T-helper 17 cell (primary cell): ENCODE measurements around the gene IFNL3. TPM values are rescaled to one million over a fixed set of nuclear protein-coding genes. Genes with fewer than 3 reads are reported as not detected.
"Not testable (repeated sequence)": the region's sequence is repeated elsewhere in the genome, so short reads cannot be mapped to it uniquely, and the experiment has no call there.

ENCODE experiments used
- ATAC-seq: fragments of 150-1000 bp; cut with Tn5 transposase; 2 replicates; pipeline ENCODE4 v1.10.0; 2021; ENCODE audit warnings: mild to moderate bottlenecking, moderate library complexity
- DNase-seq, 3 donors: peaks; one replicate each; pipeline versions ENCODE4 v3.0.0 to v3.0.0-alpha.2; 2020 to 2021
- H3K9me3 ChIP-seq: one replicate; pipeline ENCODE4 v1.7.0; 2013; ENCODE audit warnings: low read length, mild to moderate bottlenecking; ENCODE audit not compliant: control insufficient read depth, poor library complexity, severe bottlenecking
- H3K27ac Mint-ChIP-seq: one replicate; pipeline ENCODE4 v1.8.0; 2022; ENCODE audit warnings: mild to moderate bottlenecking, moderate library complexity, mixed read lengths
- H3K27me3 Mint-ChIP-seq: one replicate; pipeline ENCODE4 v1.8.0; 2022; ENCODE audit warnings: mixed read lengths
- H3K36me3 Mint-ChIP-seq: one replicate; pipeline ENCODE4 v1.8.0; 2022; ENCODE audit warnings: low read depth, mixed read lengths
- H3K4me1 Mint-ChIP-seq: one replicate; pipeline ENCODE4 v1.8.0; 2022; ENCODE audit warnings: mild to moderate bottlenecking, mixed read lengths
- H3K4me3 Mint-ChIP-seq: one replicate; pipeline ENCODE4 v1.8.0; 2022; ENCODE audit warnings: mild to moderate bottlenecking, moderate library complexity, mixed read lengths
- total RNA-seq, 4 donors: library from RNA in 2 of 4; stranded (reverse) in 2 of 4; gene quantifications; one replicate each; pipeline ENCODE4 v1.2.3 and lab custom pipeline; 2022 to 2026

IFNL3 gene
- not detected for total RNA-seq
- total RNA-seq (lab: John Stamatoyannopoulos, UW) = 0 reads per million in 2 donors

GRCh38 chr19:39244410-39245100 lies at the start of gene IFNL3:
IFNL3 (minus strand) TSS chr19:39245006; CDS start chr19:39244967, 39 bp downstream.
- H3K4me1 Mint-ChIP-seq, ATAC-seq, H3K4me3 Mint-ChIP-seq, H3K36me3 Mint-ChIP-seq, H3K9me3 ChIP-seq, DNase-seq, H3K27ac Mint-ChIP-seq: not testable (repeated sequence)
- peaks cover 13% of the 10 kb centered on the region for H3K27me3 Mint-ChIP-seq

GRCh38 chr19:39293394-39293793 lies 48.6 kb upstream of the IFNL3 start:
- ATAC-seq = no peak
- no peak overlapping the region for H3K4me3 Mint-ChIP-seq
- H3K27me3 Mint-ChIP-seq = peaks cover 20% of the 10 kb centered on the region
- no peak overlapping the region for H3K27ac Mint-ChIP-seq
- no peak for DNase-seq
- no peaks in the 10 kb centered on the region for H3K36me3 Mint-ChIP-seq
- H3K4me1 Mint-ChIP-seq = peaks cover 20% of the 10 kb centered on the region
- H3K9me3 ChIP-seq = no peaks in the 10 kb centered on the region

GRCh38 chr19:39284032-39284431 lies 39.2 kb upstream of the IFNL3 start:
- no peak overlapping the region for H3K4me3 Mint-ChIP-seq
- no peaks in the 10 kb centered on the region for H3K9me3 ChIP-seq
- ATAC-seq (no peak), DNase-seq (no peak)
- no peak overlapping the region for H3K27ac Mint-ChIP-seq
- H3K36me3 Mint-ChIP-seq = peaks cover 5% of the 10 kb centered on the region
- H3K4me1 Mint-ChIP-seq = no peaks in the 10 kb centered on the region
- peaks cover 12% of the 10 kb centered on the region for H3K27me3 Mint-ChIP-seq

- Mint-ChIP-seq H3K4me1 (no peaks in the 10 kb centered on the region), H3K4me3 (no peak overlapping the region), H3K27ac (no peak overlapping the region)
These were observed 37.2 kb upstream of the IFNL3 start for GRCh38 chr19:39282021-39282420.

GRCh38 chr19:39277598-39277997 lies 32.8 kb upstream of the IFNL3 start:
- DNase-seq (no peak), ATAC-seq (no peak)
- Mint-ChIP-seq H3K4me3 (peak overlapping the region; percentile 69), H3K27ac (no peak overlapping the region), H3K4me1 (peaks cover 5% of the 10 kb centered on the region), H3K36me3 (peaks cover 2% of the 10 kb centered on the region), H3K27me3 (peaks cover 13% of the 10 kb centered on the region)
- no peaks in the 10 kb centered on the region for H3K9me3 ChIP-seq

More at GRCh38 chr19:39282021-39282420, 37.2 kb upstream of the IFNL3 start:
- no peak for ATAC-seq
- DNase-seq = no peak
- Mint-ChIP-seq H3K27me3 (peaks cover 15% of the 10 kb centered on the region), H3K36me3 (peaks cover 5% of the 10 kb centered on the region)
- no peaks in the 10 kb centered on the region for H3K9me3 ChIP-seq

- H3K9me3 ChIP-seq = no peaks in the 10 kb centered on the region
- ATAC-seq (no peak), DNase-seq (no peak)
- peaks cover 5% of the 10 kb centered on the region for H3K4me1 Mint-ChIP-seq
- peaks cover 2% of the 10 kb centered on the region for H3K36me3 Mint-ChIP-seq
- H3K27me3 Mint-ChIP-seq = peaks cover 13% of the 10 kb centered on the region
- H3K4me3 Mint-ChIP-seq = no peak overlapping the region
- no peak overlapping the region for H3K27ac Mint-ChIP-seq
These were observed 31.9 kb upstream of the IFNL3 start for GRCh38 chr19:39276740-39277139.

GRCh38 chr19:39275578-39275977 lies 30.8 kb upstream of the IFNL3 start:
- no peak overlapping the region for H3K27ac Mint-ChIP-seq
- H3K4me3 Mint-ChIP-seq = no peak overlapping the region
- peaks cover 2% of the 10 kb centered on the region for H3K36me3 Mint-ChIP-seq
- DNase-seq = no peak
- H3K9me3 ChIP-seq = no peaks in the 10 kb centered on the region
- ATAC-seq = no peak
- H3K27me3 Mint-ChIP-seq = peaks cover 19% of the 10 kb centered on the region
- H3K4me1 Mint-ChIP-seq = peaks cover 5% of the 10 kb centered on the region

GRCh38 chr19:39273859-39274258 lies 29.1 kb upstream of the IFNL3 start:
- H3K36me3 Mint-ChIP-seq, H3K4me3 Mint-ChIP-seq, H3K4me1 Mint-ChIP-seq, H3K27ac Mint-ChIP-seq, DNase-seq, H3K9me3 ChIP-seq, ATAC-seq: not testable (repeated sequence)
- H3K27me3 Mint-ChIP-seq = peaks cover 33% of the 10 kb centered on the region

GRCh38 chr19:39270036-39270871 lies 25.4 kb upstream of the IFNL3 start:
- no peak overlapping the region for H3K4me3 Mint-ChIP-seq
- peaks cover under 1% of the 10 kb centered on the region for H3K4me1 Mint-ChIP-seq
- H3K27ac Mint-ChIP-seq = no peak overlapping the region
- DNase-seq (no peak), ATAC-seq (no peak)
- H3K27me3 Mint-ChIP-seq = peaks cover 26% of the 10 kb centered on the region
- H3K9me3 ChIP-seq = no peaks in the 10 kb centered on the region
- H3K36me3 Mint-ChIP-seq = no peaks in the 10 kb centered on the region

GRCh38 chr19:39269369-39269768 lies 24.6 kb upstream of the IFNL3 start:
- H3K4me3 Mint-ChIP-seq, H3K9me3 ChIP-seq, ATAC-seq, H3K27ac Mint-ChIP-seq, H3K4me1 Mint-ChIP-seq, DNase-seq, H3K36me3 Mint-ChIP-seq: not testable (repeated sequence)
- H3K27me3 Mint-ChIP-seq = peaks cover 27% of the 10 kb centered on the region

GRCh38 chr19:39268531-39269223 lies 23.9 kb upstream of the IFNL3 start:
- not testable (repeated sequence) for H3K9me3 ChIP-seq, H3K27ac Mint-ChIP-seq, ATAC-seq, H3K4me3 Mint-ChIP-seq, DNase-seq, H3K36me3 Mint-ChIP-seq, H3K4me1 Mint-ChIP-seq
- peaks cover 31% of the 10 kb centered on the region for H3K27me3 Mint-ChIP-seq

GRCh38 chr19:39268085-39268484 lies 23.3 kb upstream of the IFNL3 start, which contains the start of gene IFNL2:
IFNL2 (plus strand) TSS chr19:39268396; CDS start chr19:39268569, 173 bp downstream.
- not testable (repeated sequence) for H3K36me3 Mint-ChIP-seq, H3K4me3 Mint-ChIP-seq, H3K9me3 ChIP-seq, DNase-seq, H3K27ac Mint-ChIP-seq, H3K4me1 Mint-ChIP-seq
- ATAC-seq = peak; percentile 67
- H3K27me3 Mint-ChIP-seq = peaks cover 37% of the 10 kb centered on the region

- Mint-ChIP-seq H3K4me3 (peak overlapping the region; percentile 64), H3K27ac (no peak overlapping the region), H3K36me3 (peaks cover 11% of the 10 kb centered on the region), H3K27me3 (peaks cover 46% of the 10 kb centered on the region), H3K4me1 (peaks cover 6% of the 10 kb centered on the region)
- DNase-seq (peak in 1 of 3 donors; percentile 12), ATAC-seq (peak; percentile 53)
- no peaks in the 10 kb centered on the region for H3K9me3 ChIP-seq
These were observed 20.6 kb upstream of the IFNL3 start for GRCh38 chr19:39265321-39265916.
